Lung (tissue), 12 donors: ENCODE measurements around the gene LRRN4CL. TPM values are rescaled to one million over a fixed set of nuclear protein-coding genes. Genes with fewer than 3 reads are reported as not detected.
"Not testable (repeated sequence)": the region's sequence is repeated elsewhere in the genome, so short reads cannot be mapped to it uniquely, and the experiment has no call there.

ENCODE experiments used
- ATAC-seq: fragments of 200-7000 bp; cut with Tn5 transposase; one replicate; pipeline ENCODE4 v1.9.1; 2020; ENCODE audit warnings: moderate number of reproducible peaks; ENCODE audit not compliant: insufficient read depth, low FRiP score
- DNase-seq, 3 donors: peaks; one replicate each; pipeline ENCODE4 v3.0.0-alpha.2; 2013 to 2017
- H3K27ac ChIP-seq, 2 donors: one replicate each; pipeline ENCODE4 v1.5.1; 2013; ENCODE audit warnings: mild to moderate bottlenecking in 2 of 2, moderate library complexity in 2 of 2, control low read depth in 1 of 2, inconsistent platforms in 1 of 2, low read depth in 1 of 2, low read length in 1 of 2
- H3K27me3 ChIP-seq, 3 donors: one replicate each; pipeline ENCODE4 v1.5.1; 2013; ENCODE audit warnings: low read length in 2 of 3; ENCODE audit not compliant: control insufficient read depth in 3 of 3, insufficient read depth in 3 of 3
- H3K36me3 ChIP-seq, 4 donors: one replicate each; pipeline ENCODE4 v1.5.1; 2013; ENCODE audit warnings: low read length in 4 of 4, mild to moderate bottlenecking in 1 of 4, moderate library complexity in 1 of 4; ENCODE audit not compliant: control insufficient read depth in 4 of 4, insufficient read depth in 4 of 4
- H3K4me1 ChIP-seq, 5 donors: one replicate each; pipeline ENCODE4 v1.5.1; 2013; ENCODE audit warnings: low read length in 5 of 5, mild to moderate bottlenecking in 2 of 5, moderate library complexity in 1 of 5; ENCODE audit not compliant: control insufficient read depth in 5 of 5, insufficient read depth in 5 of 5
- H3K4me3 ChIP-seq: one replicate; pipeline ENCODE4 v1.5.1; 2013; ENCODE audit warnings: mild to moderate bottlenecking, control low read depth, moderate library complexity
- H3K9ac ChIP-seq, 2 donors: one replicate each; pipeline ENCODE4 v1.5.1; 2013; ENCODE audit warnings: low read length in 2 of 2, control low read depth in 1 of 2; ENCODE audit not compliant: insufficient read depth in 1 of 2
- H3K9me3 ChIP-seq, 4 donors: one replicate each; pipeline ENCODE4 v1.5.1; 2013; ENCODE audit warnings: low read length in 3 of 4, mild to moderate bottlenecking in 1 of 4, moderate library complexity in 1 of 4; ENCODE audit not compliant: control insufficient read depth in 4 of 4, insufficient read depth in 3 of 4
- CTCF ChIP-seq: IDR thresholded peaks from 2 replicates; pipeline ENCODE4 v1.5.1; 2012; ENCODE audit warnings: mild to moderate bottlenecking; ENCODE audit errors: control extremely low read depth, extremely low read depth
- WGBS, 2 donors: extraction: QIAGEN DNeasy Blood & Tissue Kit; methylation state at CpG; one replicate each; pipeline ENCODE4 v1.1.7; 2013; 5-methylcytosine and 5-hydroxymethylcytosine counted together
- polyA plus RNA-seq, 2 donors: library from polyadenylated mRNA; stranded (reverse); fragments of 200-250 nt; gene quantifications; one replicate each; pipeline ENCODE4 v1.2.1, GENCODE V29; 2013
- total RNA-seq, 2 donors: library from RNA; depleted of rRNA in 1 of 2; stranded (reverse); fragments of >200 nt in 1 of 2; gene quantifications; one replicate each; pipeline ENCODE4 v1.2.1, GENCODE V29; 2014 to 2021
- donor health status: control.
- donor health status: control.
- donor health status: Bipolar disorder and iron deficiency.
- donor health status: healthy.
- donor health status: DM: yes; HTN: yes; CAD: no.

Gene LRRN4CL
- total and polyA plus RNA-seq, 4 donors = 0.46 to 2.6 (median 1.2) TPM

GRCh38 chr11:62702246-62702645 is 12.9 kb upstream of the LRRN4CL start:
- WGBS, 2 donors = 52 to 80% methylated on average over 11 of the region's 11 CpGs
- ATAC-seq = no peak
- no peak for TF ChIP-seq CTCF
- no peaks in the 10 kb centered on the region for H3K9me3 ChIP-seq
- H3K4me1 ChIP-seq = peaks cover 0 to 20% (median 6%) of the 10 kb centered on the region in 5 donors
- no peak overlapping the region for H3K4me3 ChIP-seq
- DNase-seq = no peak
- H3K27ac ChIP-seq = no peak overlapping the region
- no peaks in the 10 kb centered on the region for H3K27me3 ChIP-seq
- peaks cover 0 to 14% (median 5%) of the 10 kb centered on the region in 4 donors for H3K36me3 ChIP-seq
- no peak overlapping the region for H3K9ac ChIP-seq

GRCh38 chr11:62694455-62695167 is 5.3 kb upstream of the LRRN4CL start:
- H3K36me3 ChIP-seq = peaks cover 4 to 30% (median 29%) of the 10 kb centered on the region in 4 donors
- peak overlapping the region in 1 of 2 donors; percentile 9 for H3K9ac ChIP-seq
- peak overlapping the region in 1 of 2 donors; percentile 27 for H3K27ac ChIP-seq
- H3K9me3 ChIP-seq = peaks cover 0 to 2% (median 0%) of the 10 kb centered on the region in 4 donors
- ATAC-seq (peak; percentile 77), DNase-seq (peak; percentile 78 to 86 (median 81))
- WGBS, 2 donors = 46 to 60% methylated on average over 14 of the region's 14 CpGs
- TF ChIP-seq CTCF = peak; percentile 72
- H3K27me3 ChIP-seq = no peaks in the 10 kb centered on the region
- no peak overlapping the region for H3K4me3 ChIP-seq
- H3K4me1 ChIP-seq = peaks cover 0 to 3% (median 0%) of the 10 kb centered on the region in 5 donors

GRCh38 chr11:62693624-62694023 is 4.3 kb upstream of the LRRN4CL start:
- ATAC-seq, H3K27me3 ChIP-seq, H3K27ac ChIP-seq, DNase-seq, H3K9ac ChIP-seq, H3K9me3 ChIP-seq, H3K4me1 ChIP-seq, H3K4me3 ChIP-seq: not testable (repeated sequence)
- peaks cover 4 to 30% (median 29%) of the 10 kb centered on the region in 4 donors for H3K36me3 ChIP-seq
- WGBS, 2 donors = 71 to 72% methylated on average over 4 of the region's 4 CpGs

GRCh38 chr11:62688491-62688890 is 839 bp downstream of the LRRN4CL start:
- WGBS, 2 donors = 59 to 67% methylated on average over 1 of the region's 1 CpG
- Histone ChIP-seq H3K4me1 (peaks cover 0 to 3% (median 0%) of the 10 kb centered on the region in 5 donors), H3K27ac (no peak overlapping the region), H3K9ac (no peak overlapping the region), H3K9me3 (peaks cover 0 to 2% (median 0%) of the 10 kb centered on the region in 4 donors), H3K4me3 (no peak overlapping the region), H3K27me3 (peaks cover 0 to 13% (median 9%) of the 10 kb centered on the region in 3 donors), H3K36me3 (peaks cover 4 to 30% (median 21%) of the 10 kb centered on the region in 4 donors)
- DNase-seq (no peak), ATAC-seq (no peak)
- TF ChIP-seq CTCF = no peak
